ENCODE measurements around the gene PRKAR1B. TPM values are rescaled to one million over a fixed set of nuclear protein-coding genes. Genes with fewer than 3 reads are reported as not detected.

Gene PRKAR1B
- total RNA-seq, 1 experiment from 2014 or later = 43.3 TPM

DNA sequence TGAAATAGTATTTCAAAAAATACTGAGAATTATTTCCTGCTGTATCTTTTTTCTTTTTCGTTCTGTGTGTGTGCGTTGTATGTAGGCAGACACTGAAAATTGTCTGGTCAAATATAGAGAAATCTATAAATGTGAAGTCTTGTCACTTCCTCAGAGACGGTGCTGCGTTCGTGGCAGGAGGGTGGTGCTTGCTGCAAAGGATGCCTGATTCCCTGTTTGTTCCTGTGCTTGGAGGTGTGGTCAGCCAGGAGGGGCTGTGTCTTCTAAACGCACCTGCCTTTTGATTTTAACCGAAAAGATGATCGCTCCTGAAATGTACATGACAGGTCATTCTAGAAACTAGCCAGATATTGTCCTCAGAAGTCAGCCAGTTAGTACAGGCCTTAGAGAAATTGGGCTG lies 32.5 kb upstream of the PRKAR1B start:
- H4K8ac ChIP-seq (replicated peaks; ENCODE audit: insufficient read length, low read depth, low read length) = no peak overlapping the region
- no peak overlapping the region for H2BK12ac ChIP-seq (ENCODE audit: insufficient read length, low read depth, low read length)
- H3K9me3 ChIP-seq (ENCODE audit: control insufficient read depth, low read depth, low read length) = no peaks in the 10 kb centered on the region
- no peak overlapping the region for H2BK20ac ChIP-seq (ENCODE audit: low read depth, low read length, poor library complexity, severe bottlenecking)
- no peaks in the 10 kb centered on the region for H4K20me1 ChIP-seq (ENCODE audit: control insufficient read depth, insufficient read depth, insufficient read length)
- H3K36me3 Mint-ChIP-seq (ENCODE audit: insufficient read depth in 1 of 3, low read depth in 3 of 3) = peaks cover 48 to 71% (median 69%) of the 10 kb centered on the region in 3 experiments; a peak in 6 of 7 replicates
- no peak overlapping the region for H2AFZ ChIP-seq (ENCODE audit: low read length)
- no peaks in the 10 kb centered on the region for H3K23me2 ChIP-seq (ENCODE audit: insufficient read length, low read depth, low read length, poor library complexity, severe bottlenecking)
- no peak overlapping the region for H3K56ac ChIP-seq (ENCODE audit: insufficient read length, low read depth, low read length)
- no peaks in the 10 kb centered on the region for H3K79me1 ChIP-seq (ENCODE audit: insufficient read depth, low read depth, low read length, poor library complexity, severe bottlenecking)
- WGBS (ENCODE audit: extremely low coverage, insufficient read length, low lambda C conversion rate) = no CpG with 5 or more reads among the region's 8 CpGs
- H4K5ac ChIP-seq (ENCODE audit: insufficient read length, low read depth, low read length) = no peak overlapping the region
- H3K4ac ChIP-seq (ENCODE audit: low read depth, low read length) = no peak overlapping the region
- no peaks in the 10 kb centered on the region for H3K4me1 Mint-ChIP-seq
- H3K79me2 ChIP-seq (ENCODE audit: insufficient read depth, low read length) = no peaks in the 10 kb centered on the region
- TF ChIP-seq, protein P1, sequence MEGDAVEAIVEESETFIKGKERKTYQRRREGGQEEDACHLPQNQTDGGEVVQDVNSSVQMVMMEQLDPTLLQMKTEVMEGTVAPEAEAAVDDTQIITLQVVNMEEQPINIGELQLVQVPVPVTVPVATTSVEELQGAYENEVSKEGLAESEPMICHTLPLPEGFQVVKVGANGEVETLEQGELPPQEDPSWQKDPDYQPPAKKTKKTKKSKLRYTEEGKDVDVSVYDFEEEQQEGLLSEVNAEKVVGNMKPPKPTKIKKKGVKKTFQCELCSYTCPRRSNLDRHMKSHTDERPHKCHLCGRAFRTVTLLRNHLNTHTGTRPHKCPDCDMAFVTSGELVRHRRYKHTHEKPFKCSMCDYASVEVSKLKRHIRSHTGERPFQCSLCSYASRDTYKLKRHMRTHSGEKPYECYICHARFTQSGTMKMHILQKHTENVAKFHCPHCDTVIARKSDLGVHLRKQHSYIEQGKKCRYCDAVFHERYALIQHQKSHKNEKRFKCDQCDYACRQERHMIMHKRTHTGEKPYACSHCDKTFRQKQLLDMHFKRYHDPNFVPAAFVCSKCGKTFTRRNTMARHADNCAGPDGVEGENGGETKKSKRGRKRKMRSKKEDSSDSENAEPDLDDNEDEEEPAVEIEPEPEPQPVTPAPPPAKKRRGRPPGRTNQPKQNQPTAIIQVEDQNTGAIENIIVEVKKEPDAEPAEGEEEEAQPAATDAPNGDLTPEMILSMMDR (conservative IDR thresholded peaks at IDR 0.05) = no peak
- H4K91ac ChIP-seq (ENCODE audit: insufficient read length, low read depth, low read length) = no peak overlapping the region
- H3K18ac ChIP-seq (ENCODE audit: insufficient read length, low read depth, low read length) = no peak overlapping the region
- no peaks in the 10 kb centered on the region for H3K27me3 ChIP-seq (ENCODE audit: insufficient read depth, low read length)
- no peak overlapping the region for H3K27ac ChIP-seq (ENCODE audit: insufficient read length, low read depth, low read length)
- no peak overlapping the region for H3K23ac ChIP-seq (ENCODE audit: insufficient read length, low read depth, low read length)
- H3T11ph ChIP-seq (ENCODE audit: low read length) = no peak overlapping the region
- H2BK15ac ChIP-seq (ENCODE audit: low read depth, low read length) = no peak overlapping the region
- H3K9me3 Mint-ChIP-seq = no peaks in the 10 kb centered on the region
- no peak overlapping the region for H3K14ac ChIP-seq (ENCODE audit: insufficient read depth, low read length)
- H2AK5ac ChIP-seq (ENCODE audit: insufficient read length, low read length) = no peak overlapping the region
- H3K9ac ChIP-seq (ENCODE audit: extremely low read depth, insufficient read length, low read length) = no peak overlapping the region
- H3K27me3 Mint-ChIP-seq (ENCODE audit: low read depth) = no peaks in the 10 kb centered on the region
- no peak overlapping the region for H2BK120ac ChIP-seq (ENCODE audit: low read depth, low read length, poor library complexity, severe bottlenecking)
- no peak overlapping the region for H3K4me2 ChIP-seq (ENCODE audit: insufficient read depth, insufficient read length, low read length)
- no peaks in the 10 kb centered on the region for H3K4me1 ChIP-seq (ENCODE audit: insufficient read depth, low read length)
- no peak overlapping the region for H3K27ac Mint-ChIP-seq
- H3K4me3 Mint-ChIP-seq = no peak overlapping the region
- DNase-seq = no peak
- H2BK5ac ChIP-seq (ENCODE audit: insufficient read length, low read length) = no peak overlapping the region
